Tibial nerve (tissue), 4 donors: Measurements from ENCODE around the gene RUNX1. TPM values are rescaled to one million over a fixed set of nuclear protein-coding genes. Genes with fewer than 3 reads are reported as not detected.

Experiments used
- DNase-seq, 2 donors: peaks; one replicate each; pipeline ENCODE4 v3.0.0-alpha.2; 2019; ENCODE audit warnings: low spot score in 2 of 2
- H3K27ac ChIP-seq, 4 donors: fragments of 200-600 bp; sonication (generic) in 3 of 4; one replicate each; pipeline ENCODE4 v1.5.1; 2017 to 2019; ENCODE audit warnings: mild to moderate bottlenecking in 1 of 4
- H3K27me3 ChIP-seq, 2 donors: fragments of 200-600 bp; sonication (generic) in 1 of 2; one replicate each; pipeline versions ENCODE4 v1.5.1 to v1.6.0; 2017 to 2019
- H3K36me3 ChIP-seq, 3 donors: fragments of 200-600 bp; sonication (generic); one replicate each; pipeline ENCODE4 v1.5.1; 2018 to 2019
- H3K4me1 ChIP-seq, 4 donors: fragments of 200-600 bp; sonication (generic) in 3 of 4; one replicate each; pipeline ENCODE4 v1.5.1; 2017 to 2019
- H3K4me3 ChIP-seq, 4 donors: fragments of 200-600 bp; sonication (generic) in 3 of 4; one replicate each; pipeline ENCODE4 v1.5.1; 2017 to 2019; ENCODE audit warnings: mild to moderate bottlenecking in 1 of 4, moderate library complexity in 1 of 4
- H3K9me3 ChIP-seq, 4 donors: fragments of 200-600 bp; sonication (generic) in 3 of 4; one replicate each; pipeline ENCODE4 v1.5.1; 2017 to 2019
- EP300 ChIP-seq, 2 donors: sonication (generic); formaldehyde crosslinking; IDR thresholded peaks; one replicate each; pipeline ENCODE4 v1.6.1; 2017; ENCODE audit warnings: antibody characterized with exemption in 2 of 2, mild to moderate bottlenecking in 1 of 2
- POLR2A ChIP-seq, 2 donors: fragments of 450-650 bp; IDR thresholded peaks; one replicate each; pipeline ENCODE4 v1.6.1; 2017; ENCODE audit warnings: antibody characterized with exemption in 2 of 2, mild to moderate bottlenecking in 2 of 2, moderate library complexity in 2 of 2
- WGBS, 2 donors: methylation state at CpG; one replicate each; pipeline ENCODE4 v1.1.5; 2018; 5-methylcytosine and 5-hydroxymethylcytosine counted together
- total RNA-seq, 4 donors: library from RNA; depleted of rRNA; stranded (reverse); fragments of >200 nt; gene quantifications; one replicate each; pipeline ENCODE4 v1.1.0, GENCODE V29; 2016
- TF ChIP-seq, protein P1 (sequence below), 5 experiments: fragments of 200-600 bp in 3 of 5; fragments of 450-650 bp in 2 of 5; sonication (generic) in 3 of 5; IDR thresholded peaks; one replicate each; pipeline ENCODE4 v1.5.1; 2016 to 2019; ENCODE audit warnings: antibody characterized with exemption in 5 of 5, mild to moderate bottlenecking in 3 of 5, moderate library complexity in 2 of 5

Gene RUNX1
- total RNA-seq, 4 donors from 2014 or later: 23.6 to 36.9 (median 26.3) TPM

DNA sequence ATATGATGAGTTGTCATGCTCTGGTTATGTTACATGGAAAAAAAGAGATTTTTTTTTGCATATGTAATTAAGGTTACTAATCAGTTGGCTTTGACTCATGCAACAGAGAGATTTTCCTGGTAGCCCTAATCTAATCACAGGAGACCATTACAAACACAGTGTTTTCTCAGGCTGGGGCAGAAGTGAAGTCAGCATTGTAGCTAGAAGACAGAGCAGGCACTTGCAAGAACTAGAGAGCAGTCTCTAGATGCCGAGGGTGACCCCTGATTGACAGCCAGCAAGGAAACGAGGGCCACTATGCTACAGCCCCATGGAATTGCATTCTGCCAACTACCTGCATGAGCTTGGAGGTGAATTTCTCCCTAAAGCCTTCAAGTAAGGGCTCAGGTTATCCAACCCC is 151.3 kb downstream of the RUNX1 start:
- Histone ChIP-seq H3K4me3 (no peak overlapping the region), H3K4me1 (no peaks in the 10 kb centered on the region), H3K9me3 (peaks cover 0 to 16% (median 0%) of the 10 kb centered on the region in 4 donors), H3K27ac (no peak overlapping the region), H3K27me3 (peaks cover 0 to 13% of the 10 kb centered on the region in 2 donors), H3K36me3 (no peaks in the 10 kb centered on the region)
- 75 to 92% methylated on average over 2 of the region's 2 CpGs for WGBS, 2 donors
- TF ChIP-seq POLR2A (IDR thresholded peaks at IDR 0.05): no peak
- TF ChIP-seq EP300 (IDR thresholded peaks at IDR 0.05): no peak
- TF ChIP-seq, protein P1, sequence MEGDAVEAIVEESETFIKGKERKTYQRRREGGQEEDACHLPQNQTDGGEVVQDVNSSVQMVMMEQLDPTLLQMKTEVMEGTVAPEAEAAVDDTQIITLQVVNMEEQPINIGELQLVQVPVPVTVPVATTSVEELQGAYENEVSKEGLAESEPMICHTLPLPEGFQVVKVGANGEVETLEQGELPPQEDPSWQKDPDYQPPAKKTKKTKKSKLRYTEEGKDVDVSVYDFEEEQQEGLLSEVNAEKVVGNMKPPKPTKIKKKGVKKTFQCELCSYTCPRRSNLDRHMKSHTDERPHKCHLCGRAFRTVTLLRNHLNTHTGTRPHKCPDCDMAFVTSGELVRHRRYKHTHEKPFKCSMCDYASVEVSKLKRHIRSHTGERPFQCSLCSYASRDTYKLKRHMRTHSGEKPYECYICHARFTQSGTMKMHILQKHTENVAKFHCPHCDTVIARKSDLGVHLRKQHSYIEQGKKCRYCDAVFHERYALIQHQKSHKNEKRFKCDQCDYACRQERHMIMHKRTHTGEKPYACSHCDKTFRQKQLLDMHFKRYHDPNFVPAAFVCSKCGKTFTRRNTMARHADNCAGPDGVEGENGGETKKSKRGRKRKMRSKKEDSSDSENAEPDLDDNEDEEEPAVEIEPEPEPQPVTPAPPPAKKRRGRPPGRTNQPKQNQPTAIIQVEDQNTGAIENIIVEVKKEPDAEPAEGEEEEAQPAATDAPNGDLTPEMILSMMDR (IDR thresholded peaks at IDR 0.05): no peak
- DNase-seq: no peak

DNA sequence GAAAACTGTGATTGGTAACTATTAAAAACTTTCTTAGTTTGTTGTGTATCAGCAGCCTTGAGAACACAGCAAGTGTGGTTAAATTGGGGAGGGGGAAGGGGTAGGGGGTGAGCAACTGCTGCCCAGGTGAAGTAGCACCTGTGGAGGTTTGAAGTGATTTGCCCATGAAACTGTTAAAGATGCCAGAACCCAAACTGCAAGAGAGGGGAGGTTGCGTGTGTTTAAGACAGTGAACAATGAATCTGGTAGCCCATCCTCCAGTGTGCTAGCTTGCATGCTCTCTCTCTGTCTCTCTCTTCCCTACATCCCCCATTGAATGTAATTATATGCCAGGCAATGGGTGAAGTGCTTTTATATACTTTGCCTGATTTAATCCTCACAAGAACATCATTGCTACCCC is 154.7 kb downstream of the RUNX1 start:
- Histone ChIP-seq H3K4me1 (peaks cover 0 to 27% (median 2%) of the 10 kb centered on the region in 4 donors), H3K36me3 (no peaks in the 10 kb centered on the region), H3K27me3 (peaks cover 0 to 37% of the 10 kb centered on the region in 2 donors), H3K9me3 (peaks cover 0 to 16% (median 0%) of the 10 kb centered on the region in 4 donors), H3K4me3 (no peak overlapping the region), H3K27ac (no peak overlapping the region)
- WGBS, 2 donors: 64 to 79% methylated on average over 1 of the region's 1 CpG
- no peak for DNase-seq
- TF ChIP-seq EP300 (IDR thresholded peaks at IDR 0.05) (no peak), POLR2A (IDR thresholded peaks at IDR 0.05) (no peak)
- TF ChIP-seq, protein P1 (IDR thresholded peaks at IDR 0.05): no peak

DNA sequence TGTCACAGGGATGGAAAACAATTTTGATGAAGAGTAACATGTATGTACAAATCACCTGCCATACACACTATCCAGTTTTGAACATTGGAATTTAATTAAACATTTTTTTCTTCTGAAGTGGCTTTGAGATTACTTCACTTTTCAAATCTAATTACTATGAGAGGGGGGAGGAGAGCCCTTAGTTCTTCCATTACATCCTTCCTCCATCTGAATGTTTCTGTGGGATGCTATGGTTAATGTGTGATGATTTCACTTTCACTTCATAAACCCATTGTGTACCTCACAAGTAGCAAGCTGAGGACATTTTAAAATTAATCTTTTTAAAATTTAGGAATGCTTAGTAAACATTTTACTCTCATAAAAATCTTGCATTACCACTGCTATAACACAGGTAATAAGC is 156.9 kb downstream of the RUNX1 start:
- Histone ChIP-seq H3K36me3 (no peaks in the 10 kb centered on the region), H3K4me3 (no peak overlapping the region), H3K9me3 (peaks cover 0 to 2% (median 0%) of the 10 kb centered on the region in 4 donors), H3K27ac (no peak overlapping the region), H3K4me1 (peaks cover 0 to 38% (median 2%) of the 10 kb centered on the region in 4 donors), H3K27me3 (peaks cover 0 to 37% of the 10 kb centered on the region in 2 donors)
- TF ChIP-seq EP300 (IDR thresholded peaks at IDR 0.05) (no peak), POLR2A (IDR thresholded peaks at IDR 0.05) (no peak)
- TF ChIP-seq, protein P1 (IDR thresholded peaks at IDR 0.05): no peak
- DNase-seq: no peak

DNA sequence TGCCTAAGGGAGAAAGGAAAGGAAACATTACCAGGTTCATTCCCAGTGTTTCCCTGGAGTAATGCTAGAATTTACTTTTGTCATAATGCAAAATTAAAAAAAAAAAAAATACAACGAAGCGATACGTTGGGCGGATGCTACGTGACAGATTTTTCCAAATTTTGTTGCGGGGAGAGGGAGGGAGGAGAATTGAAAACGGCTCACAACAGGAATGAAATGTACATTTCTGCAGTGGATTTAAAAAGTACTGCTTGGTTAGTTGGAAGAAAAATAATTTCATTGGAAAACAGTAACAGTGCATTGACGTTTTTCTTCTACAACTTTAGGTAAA is 157.5 kb downstream of the RUNX1 start:
- no peaks in the 10 kb centered on the region for H3K9me3 ChIP-seq
- H3K36me3 ChIP-seq: no peaks in the 10 kb centered on the region
- H3K4me1 ChIP-seq: peaks cover 0 to 43% (median 2%) of the 10 kb centered on the region in 4 donors
- no peak for DNase-seq
- H3K4me3 ChIP-seq: peak overlapping the region in 2 of 4 donors; percentile 62 to 93
- peaks cover 0 to 37% of the 10 kb centered on the region in 2 donors for H3K27me3 ChIP-seq
- H3K27ac ChIP-seq: peak overlapping the region in 1 of 4 donors; percentile 96
- TF ChIP-seq POLR2A (IDR thresholded peaks at IDR 0.05): no peak
- peak in 1 of 2 donors; percentile 76 for TF ChIP-seq EP300 (IDR thresholded peaks at IDR 0.05)
- TF ChIP-seq, protein P1 (IDR thresholded peaks at IDR 0.05): no peak
- WGBS, 2 donors: 29 to 31% methylated on average over 8 of the region's 8 CpGs

DNA sequence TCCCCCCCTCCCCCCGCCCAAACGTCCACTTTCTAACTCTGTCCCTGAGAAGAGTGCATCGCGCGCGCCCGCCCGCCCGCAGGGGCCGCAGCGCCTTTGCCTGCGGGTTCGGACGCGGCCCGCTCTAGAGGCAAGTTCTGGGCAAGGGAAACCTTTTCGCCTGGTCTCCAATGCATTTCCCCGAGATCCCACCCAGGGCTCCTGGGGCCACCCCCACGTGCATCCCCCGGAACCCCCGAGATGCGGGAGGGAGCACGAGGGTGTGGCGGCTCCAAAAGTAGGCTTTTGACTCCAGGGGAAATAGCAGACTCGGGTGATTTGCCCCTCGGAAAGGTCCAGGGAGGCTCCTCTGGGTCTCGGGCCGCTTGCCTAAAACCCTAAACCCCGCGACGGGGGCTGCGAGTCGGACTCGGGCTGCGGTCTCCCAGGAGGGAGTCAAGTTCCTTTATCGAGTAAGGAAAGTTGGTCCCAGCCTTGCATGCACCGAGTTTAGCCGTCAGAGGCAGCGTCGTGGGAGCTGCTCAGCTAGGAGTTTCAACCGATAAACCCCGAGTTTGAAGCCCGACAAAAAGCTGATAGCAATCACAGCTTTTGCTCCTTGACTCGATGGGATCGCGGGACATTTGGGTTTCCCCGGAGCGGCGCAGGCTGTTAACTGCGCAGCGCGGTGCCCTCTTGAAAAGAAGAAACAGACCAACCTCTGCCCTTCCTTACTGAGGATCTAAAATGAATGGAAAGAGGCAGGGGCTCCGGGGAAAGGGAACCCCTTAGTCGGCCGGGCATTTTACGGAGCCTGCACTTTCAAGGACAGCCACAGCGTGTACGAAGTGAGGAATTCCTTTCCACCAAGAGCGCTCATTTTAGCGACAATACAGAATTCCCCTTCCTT is 158.1 kb downstream of the RUNX1 start:
- peaks cover 0 to 48% (median 2%) of the 10 kb centered on the region in 4 donors for H3K4me1 ChIP-seq

More for the DNA sequence above, 158.1 kb downstream of the RUNX1 start:
- no peaks in the 10 kb centered on the region for H3K9me3 ChIP-seq
- H3K27ac ChIP-seq: peak overlapping the region in 3 of 4 donors; percentile 85 to 96 (median 95)
- TF ChIP-seq, protein P1 (IDR thresholded peaks at IDR 0.05): peak in 2 of 5 experiments; percentile 13 to 22
- TF ChIP-seq EP300 (IDR thresholded peaks at IDR 0.05): no peak
- TF ChIP-seq POLR2A (IDR thresholded peaks at IDR 0.05): no peak
- no peaks in the 10 kb centered on the region for H3K36me3 ChIP-seq
- no peak for DNase-seq
- H3K4me3 ChIP-seq: peak overlapping the region; percentile 62 to 93 (median 90)
- H3K27me3 ChIP-seq: peaks cover 0 to 37% of the 10 kb centered on the region in 2 donors
- WGBS, 2 donors: 12 to 14% methylated on average over 48 to 60 of the region's 60 CpGs
